IPS DF 19.7 (cell line): ENCODE data around the gene TMEM50B.
"Not testable (repeated sequence)": the region's sequence is repeated elsewhere in the genome, so short reads cannot be mapped to it uniquely, and the experiment has no call there.

Experiments used
- DNase-seq: peaks from one replicate; pipeline ENCODE4 v3.0.0-alpha.2; 2013; ENCODE audit warnings: low read depth, low spot score

The TMEM50B gene

DNA sequence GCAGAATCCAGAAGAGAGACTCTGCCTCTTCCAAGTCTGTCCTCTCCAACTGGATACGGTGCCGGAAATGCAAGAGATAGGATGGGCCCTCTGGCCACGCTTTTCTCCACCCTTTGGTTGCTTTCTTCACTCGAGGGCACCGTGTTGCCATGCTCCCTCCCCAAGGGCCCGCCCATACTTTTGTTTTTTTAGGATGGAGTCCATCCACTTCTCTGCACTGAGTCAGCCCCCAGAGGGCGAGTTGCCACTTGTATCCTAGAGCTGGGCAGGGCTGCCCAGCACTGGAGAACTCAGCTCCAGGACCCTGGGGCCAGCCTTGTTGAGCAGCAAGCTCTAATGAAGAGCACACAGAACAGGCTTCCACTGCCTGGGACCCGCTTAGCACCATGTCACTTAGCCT, 51.1 kb downstream of the TMEM50B start:
- no peak for DNase-seq

GRCh38 chr21:33427051-33427450, 52.7 kb downstream of the TMEM50B start:
- DNase-seq: no peak

GRCh38 chr21:33425825-33426224, 53.9 kb downstream of the TMEM50B start:
- DNase-seq: no peak

DNA sequence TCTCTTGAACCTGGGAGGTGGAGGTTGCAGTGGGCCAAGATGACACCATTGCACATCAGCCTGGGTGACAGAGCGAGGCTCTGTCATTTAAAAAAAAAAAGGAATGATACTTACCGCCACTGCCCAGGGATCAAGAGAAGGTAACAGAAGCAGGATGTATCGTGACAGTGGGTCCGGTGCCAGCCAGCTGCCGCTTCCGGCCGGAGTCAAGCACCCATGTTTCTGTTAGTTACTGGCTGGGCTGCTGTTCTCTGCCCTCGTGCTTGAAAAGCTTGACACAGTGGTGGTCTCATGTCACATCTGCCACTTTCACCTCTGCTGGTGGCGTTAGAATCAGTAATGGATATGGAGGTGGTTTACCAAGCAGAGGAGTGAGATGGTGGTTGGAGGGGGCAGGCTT, 55.6 kb downstream of the TMEM50B start:
- no peak for DNase-seq

- no peak for DNase-seq
Observed at GRCh38 chr21:33421713-33422393, 57.9 kb downstream of the TMEM50B start.

GRCh38 chr21:33419538-33420123, 60.1 kb downstream of the TMEM50B start:
- no peak for DNase-seq

DNA sequence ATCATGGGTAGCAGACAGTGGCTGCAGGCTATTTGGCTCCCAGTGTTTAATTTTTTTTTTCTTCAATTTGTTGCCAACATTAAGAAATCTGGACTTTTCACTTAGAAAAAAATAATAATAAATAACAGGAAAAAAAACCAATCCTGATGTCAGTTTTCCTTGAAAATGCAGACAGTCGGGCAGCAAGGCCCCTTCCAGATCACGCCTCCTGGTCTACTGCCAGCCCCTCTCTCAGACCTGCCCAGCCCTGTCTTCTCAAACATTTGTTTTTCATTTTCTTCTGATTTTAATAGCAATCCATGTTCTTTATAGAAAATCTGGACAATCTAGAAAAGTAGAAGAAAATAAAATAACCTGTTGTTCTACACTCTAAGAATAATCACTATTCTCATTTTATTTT, 61.1 kb downstream of the TMEM50B start:
- DNase-seq: no peak

DNA sequence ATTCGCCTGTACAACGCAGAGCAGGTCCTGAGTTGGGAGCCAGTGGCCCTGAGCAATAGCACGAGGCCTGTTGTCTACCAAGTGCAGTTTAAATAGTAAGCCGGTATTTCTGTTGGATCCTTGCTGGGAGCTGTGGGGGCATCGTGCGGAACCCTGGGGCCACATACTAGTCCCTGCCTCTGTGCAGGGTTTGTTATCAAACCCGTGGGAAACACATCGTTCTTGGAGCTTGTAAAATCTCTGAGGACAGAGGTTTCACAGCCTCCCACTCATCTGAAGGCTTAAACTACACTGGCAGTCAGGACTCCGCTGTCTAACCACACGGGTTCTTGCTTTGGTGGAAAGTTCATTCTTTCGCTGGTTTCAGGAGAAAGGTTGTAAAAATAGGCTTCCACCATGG, 64.8 kb downstream of the TMEM50B start:
- no peak for DNase-seq

GRCh38 chr21:33414068-33414467, 65.7 kb downstream of the TMEM50B start:
- no peak for DNase-seq

GRCh38 chr21:33412832-33413519, 66.8 kb downstream of the TMEM50B start:
- no peak for DNase-seq

DNA sequence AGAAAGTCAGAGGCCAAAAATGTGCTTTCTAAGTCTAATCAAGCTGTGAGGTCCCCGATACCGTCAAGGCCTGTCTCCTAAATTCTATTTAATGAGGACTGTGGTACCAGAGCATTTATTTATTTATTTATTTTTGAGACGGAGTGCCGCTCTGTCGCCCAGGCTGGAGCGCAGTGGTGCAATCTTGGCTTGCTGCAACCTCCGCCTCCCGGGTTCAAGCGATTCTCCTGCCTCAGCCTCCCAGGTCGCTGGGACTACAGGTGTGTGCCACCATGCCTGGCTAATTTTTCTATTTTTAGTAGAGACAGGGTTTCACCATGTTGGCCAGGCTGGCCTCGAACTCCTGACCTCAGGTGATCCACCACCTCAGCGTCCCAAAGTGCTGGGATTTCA, 67.3 kb downstream of the TMEM50B start:
- DNase-seq: not testable (repeated sequence)

GRCh38 chr21:33411949-33412430, 67.8 kb downstream of the TMEM50B start:
- no peak for DNase-seq

DNA sequence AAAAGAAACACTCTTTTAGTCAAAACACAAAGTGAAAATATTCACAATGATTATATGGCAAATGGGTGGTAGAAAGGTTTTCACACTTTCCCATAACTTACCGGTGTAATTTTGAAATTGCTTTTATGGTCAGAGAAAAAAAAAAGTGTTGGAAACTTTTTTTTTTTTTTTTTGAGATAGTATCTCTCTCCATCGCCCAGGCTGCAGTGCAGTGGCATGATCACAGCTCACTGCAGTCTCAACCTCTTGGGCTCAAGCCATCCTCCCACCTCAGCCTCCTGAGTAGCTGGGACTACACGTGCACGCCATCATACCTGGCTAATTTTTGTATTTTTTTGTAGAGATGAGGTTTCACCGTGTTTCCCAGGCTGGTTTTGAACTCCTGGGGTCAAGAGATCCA, 73.3 kb downstream of the TMEM50B start:
- no peak for DNase-seq

GRCh38 chr21:33403786-33404585, 75.8 kb downstream of the TMEM50B start:
- no peak for DNase-seq

DNA sequence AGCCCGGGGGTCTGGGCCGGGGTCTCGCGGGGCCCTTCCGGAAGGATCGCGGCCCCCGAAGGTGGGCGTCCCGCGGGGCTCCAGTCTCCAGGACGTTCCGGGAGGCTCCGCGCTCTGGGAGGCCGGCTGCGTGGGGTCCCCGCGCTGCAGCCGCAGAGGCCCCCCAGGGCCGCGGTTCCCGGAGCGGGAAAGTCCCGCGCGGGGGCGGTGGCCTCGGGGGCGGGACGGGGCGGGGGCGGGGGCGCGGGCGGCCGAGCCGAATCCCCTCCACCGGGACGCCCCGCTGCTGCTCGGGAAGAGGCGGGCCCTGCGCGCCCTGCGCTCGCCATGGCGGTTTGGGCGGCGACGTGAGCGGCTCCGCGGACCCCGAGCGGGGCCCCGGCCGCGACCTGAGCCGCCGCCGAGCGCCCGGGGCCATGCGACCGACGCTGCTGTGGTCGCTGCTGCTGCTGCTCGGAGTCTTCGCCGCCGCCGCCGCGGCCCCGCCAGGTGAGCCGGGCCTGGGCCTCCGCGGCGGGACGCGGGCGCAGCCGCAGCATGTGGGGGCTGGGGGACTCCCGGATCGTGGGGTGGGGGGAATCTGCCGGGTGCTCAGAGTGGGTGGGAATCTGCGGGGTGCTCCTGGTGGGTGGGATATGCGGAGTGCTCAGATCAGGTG, 76.5 kb downstream of the TMEM50B start, which contains the start of gene IFNGR2:
IFNGR2 (plus strand) TSS at position 286 of the 658 bp plus-strand sequence; CDS start at position 417, 131 bp downstream.
- no peak for DNase-seq

- peak; percentile 23 for DNase-seq
Observed at GRCh38 chr21:33402001-33402979, 77.5 kb downstream of the TMEM50B start.

- no peak for DNase-seq
Observed at GRCh38 chr21:33401630-33401992, 78.2 kb downstream of the TMEM50B start.
